Loucy (cell line): ENCODE data around the gene ADAMTSL2.
A peak's percentile ranks its signal among the peaks of the same experiment; 100 is the strongest.

Experiments used
- H2AFZ ChIP-seq: fragments of 200-600 bp; sonication (generic); 2 replicates; pipeline ENCODE4 v1.6.0; 2016; ENCODE audit warnings: antibody characterized with exemption, mild to moderate bottlenecking, low read length, moderate library complexity
- H3F3A ChIP-seq: fragments of 200-600 bp; 2 replicates; pipeline ENCODE4 v1.6.0; 2016; ENCODE audit warnings: antibody characterized with exemption, low read depth, mild to moderate bottlenecking
- H3K27me3 ChIP-seq: fragments of 200-600 bp; sonication (generic); 2 replicates; pipeline ENCODE4 v1.6.1; 2014; ENCODE audit warnings: low read length, mild to moderate bottlenecking; ENCODE audit not compliant: insufficient read depth, poor library complexity, severe bottlenecking
- H3K36me3 ChIP-seq: fragments of 200-600 bp; sonication (generic); 2 replicates; pipeline ENCODE4 v1.6.1; 2016; ENCODE audit warnings: low read length; ENCODE audit not compliant: insufficient read depth
- H3K4me1 ChIP-seq: fragments of 200-600 bp; sonication (generic); 2 replicates; pipeline ENCODE4 v1.5.1; 2014; ENCODE audit warnings: low read length, mild to moderate bottlenecking; ENCODE audit not compliant: insufficient read depth, poor library complexity, severe bottlenecking
- H3K4me2 ChIP-seq: fragments of 200-600 bp; sonication (generic); 2 replicates; pipeline ENCODE4 v1.6.0; 2014; ENCODE audit warnings: antibody characterized with exemption, low read length, low read depth, mild to moderate bottlenecking; ENCODE audit not compliant: poor library complexity, severe bottlenecking
- H3K4me3 ChIP-seq: fragments of 200-600 bp; sonication (generic); 2 replicates; pipeline ENCODE4 v1.5.1; 2014; ENCODE audit warnings: low read length, mild to moderate bottlenecking, mixed read lengths; ENCODE audit not compliant: poor library complexity, severe bottlenecking
- H3K79me2 ChIP-seq: fragments of 200-600 bp; sonication (generic); 2 replicates; pipeline ENCODE4 v1.6.1; 2014; ENCODE audit warnings: low read length; ENCODE audit not compliant: insufficient read depth
- H3K9ac ChIP-seq: fragments of 200-600 bp; sonication (generic); 2 replicates; pipeline ENCODE4 v1.6.0; 2014; ENCODE audit warnings: mild to moderate bottlenecking, low read depth, low read length, moderate library complexity; ENCODE audit not compliant: poor library complexity, severe bottlenecking
- H3K9me2 ChIP-seq: fragments of 200-600 bp; sonication (generic); replicated peaks from 2 replicates; pipeline ENCODE4 v1.6.1; 2016; ENCODE audit warnings: low read depth, low read length, mixed read lengths
- H3K9me3 ChIP-seq: fragments of 200-600 bp; sonication (generic); 2 replicates; pipeline ENCODE4 v1.6.1; 2014; ENCODE audit warnings: mild to moderate bottlenecking, antibody characterized with exemption, low read length, low read depth; ENCODE audit not compliant: insufficient read depth
- H4K20me1 ChIP-seq: fragments of 200-600 bp; sonication (generic); 2 replicates; pipeline ENCODE4 v1.6.0; 2014; ENCODE audit warnings: antibody characterized with exemption, low read length, mild to moderate bottlenecking; ENCODE audit not compliant: insufficient read depth, poor library complexity, severe bottlenecking
- EZH2phosphoT487 ChIP-seq: fragments of 200-600 bp; IDR thresholded peaks from 2 replicates; pipeline ENCODE4 v1.6.1; 2018; ENCODE audit warnings: antibody characterized with exemption, mild to moderate bottlenecking, moderate library complexity, borderline replicate concordance
- TF ChIP-seq, protein P1 (sequence below): fragments of 200-600 bp; sonication (generic); conservative IDR thresholded peaks from 2 replicates; pipeline ENCODE4 v1.5.1; 2014; ENCODE audit warnings: mild to moderate bottlenecking, antibody characterized with exemption, low read length

The ADAMTSL2 gene

DNA sequence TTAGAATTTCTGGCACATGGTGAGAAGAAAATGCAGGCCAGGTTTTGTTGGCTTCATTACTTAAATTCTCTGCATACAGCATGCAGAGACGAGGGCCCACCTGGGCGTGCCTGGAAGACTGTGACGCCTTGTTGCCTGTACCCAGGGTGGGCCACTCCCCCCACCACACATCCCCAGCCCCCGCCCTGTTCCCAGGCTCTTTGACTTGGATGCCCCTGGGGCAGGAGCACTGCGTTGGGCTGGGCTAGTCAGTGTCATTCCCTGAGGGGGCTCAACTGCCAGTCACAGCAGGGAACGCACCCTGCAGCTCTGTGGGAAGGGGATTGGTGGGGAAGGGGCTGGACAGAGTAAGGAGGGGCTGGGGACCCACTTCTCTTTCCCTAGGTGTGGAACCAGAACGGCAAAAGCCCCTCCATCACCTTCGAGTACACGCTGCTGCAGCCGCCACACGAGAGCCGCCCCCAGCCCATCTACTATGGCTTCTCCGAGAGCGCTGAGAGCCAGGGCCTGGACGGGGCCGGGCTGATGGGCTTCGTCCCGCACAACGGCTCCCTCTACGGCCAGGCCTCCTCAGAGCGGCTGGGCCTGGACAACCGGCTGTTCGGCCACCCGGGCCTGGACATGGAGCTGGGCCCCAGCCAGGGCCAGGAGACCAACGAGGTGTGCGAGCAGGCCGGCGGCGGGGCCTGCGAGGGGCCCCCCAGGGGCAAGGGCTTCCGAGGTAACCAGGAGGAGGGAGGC, 19.6 kb downstream of the ADAMTSL2 start:
- no peaks in the 10 kb centered on the region for H4K20me1 ChIP-seq
- H3K9ac ChIP-seq: no peak overlapping the region
- no peak overlapping the region for H2AFZ ChIP-seq
- no peaks in the 10 kb centered on the region for H3F3A ChIP-seq
- H3K27me3 ChIP-seq: no peaks in the 10 kb centered on the region
- H3K4me3 ChIP-seq: no peak overlapping the region
- no peaks in the 10 kb centered on the region for H3K9me3 ChIP-seq
- H3K79me2 ChIP-seq: no peaks in the 10 kb centered on the region
- H3K4me2 ChIP-seq: no peak overlapping the region
- TF ChIP-seq EZH2phosphoT487: no peak
- H3K9me2 ChIP-seq: no peaks in the 10 kb centered on the region
- H3K4me1 ChIP-seq: peaks cover 33% of the 10 kb centered on the region
- no peaks in the 10 kb centered on the region for H3K36me3 ChIP-seq

DNA sequence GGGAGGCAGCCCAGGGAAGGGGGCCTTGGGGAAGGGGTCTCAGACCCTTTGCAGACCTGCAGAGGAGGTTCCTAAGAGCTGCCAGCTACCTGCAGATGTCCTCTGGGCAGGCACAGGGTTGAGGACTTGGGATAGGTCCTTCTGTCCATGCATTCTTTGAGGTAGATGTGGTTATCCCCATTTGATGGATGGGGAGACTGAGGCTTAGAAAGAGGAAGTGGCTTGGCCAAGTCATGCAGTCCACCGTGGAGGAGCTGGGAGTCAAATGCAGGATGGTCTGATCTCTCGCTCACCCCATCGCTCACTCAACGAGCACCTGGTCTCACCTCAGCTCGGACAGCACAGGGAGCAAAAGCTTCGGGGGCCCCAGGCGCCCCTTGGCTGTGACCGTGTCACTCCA, 20.2 kb downstream of the ADAMTSL2 start:
- no peaks in the 10 kb centered on the region for H4K20me1 ChIP-seq
- H3K9me3 ChIP-seq: no peaks in the 10 kb centered on the region
- H3K36me3 ChIP-seq: no peaks in the 10 kb centered on the region
- H3K27me3 ChIP-seq: no peaks in the 10 kb centered on the region
- no peak overlapping the region for H2AFZ ChIP-seq
- H3F3A ChIP-seq: no peaks in the 10 kb centered on the region
- H3K4me3 ChIP-seq: no peak overlapping the region
- no peaks in the 10 kb centered on the region for H3K9me2 ChIP-seq
- H3K4me1 ChIP-seq: peaks cover 33% of the 10 kb centered on the region
- no peak overlapping the region for H3K9ac ChIP-seq
- TF ChIP-seq, protein P1, sequence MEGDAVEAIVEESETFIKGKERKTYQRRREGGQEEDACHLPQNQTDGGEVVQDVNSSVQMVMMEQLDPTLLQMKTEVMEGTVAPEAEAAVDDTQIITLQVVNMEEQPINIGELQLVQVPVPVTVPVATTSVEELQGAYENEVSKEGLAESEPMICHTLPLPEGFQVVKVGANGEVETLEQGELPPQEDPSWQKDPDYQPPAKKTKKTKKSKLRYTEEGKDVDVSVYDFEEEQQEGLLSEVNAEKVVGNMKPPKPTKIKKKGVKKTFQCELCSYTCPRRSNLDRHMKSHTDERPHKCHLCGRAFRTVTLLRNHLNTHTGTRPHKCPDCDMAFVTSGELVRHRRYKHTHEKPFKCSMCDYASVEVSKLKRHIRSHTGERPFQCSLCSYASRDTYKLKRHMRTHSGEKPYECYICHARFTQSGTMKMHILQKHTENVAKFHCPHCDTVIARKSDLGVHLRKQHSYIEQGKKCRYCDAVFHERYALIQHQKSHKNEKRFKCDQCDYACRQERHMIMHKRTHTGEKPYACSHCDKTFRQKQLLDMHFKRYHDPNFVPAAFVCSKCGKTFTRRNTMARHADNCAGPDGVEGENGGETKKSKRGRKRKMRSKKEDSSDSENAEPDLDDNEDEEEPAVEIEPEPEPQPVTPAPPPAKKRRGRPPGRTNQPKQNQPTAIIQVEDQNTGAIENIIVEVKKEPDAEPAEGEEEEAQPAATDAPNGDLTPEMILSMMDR: no peak
- TF ChIP-seq EZH2phosphoT487: no peak
- no peak overlapping the region for H3K4me2 ChIP-seq
- no peaks in the 10 kb centered on the region for H3K79me2 ChIP-seq

DNA sequence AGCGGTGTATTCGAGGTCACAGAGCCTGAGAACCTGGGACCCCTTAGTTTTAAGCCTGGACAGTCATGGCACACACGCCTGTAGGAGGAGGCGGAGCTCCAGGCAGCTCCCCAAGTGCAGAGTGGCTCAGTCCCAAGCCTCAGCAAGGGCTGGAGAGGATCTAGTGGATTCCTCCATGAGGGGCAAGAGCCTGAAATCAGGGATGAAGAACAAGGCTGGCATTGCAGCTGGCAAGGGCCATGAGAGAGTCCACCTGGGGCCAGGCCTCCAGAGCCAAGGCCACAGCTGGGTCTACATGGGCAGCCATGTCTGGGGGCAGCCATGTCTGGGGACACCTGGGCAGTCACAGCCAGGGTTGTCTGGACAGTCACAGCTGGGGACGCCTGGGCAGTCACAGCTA, 21.9 kb downstream of the ADAMTSL2 start:
- no peaks in the 10 kb centered on the region for H3F3A ChIP-seq
- no peak overlapping the region for H3K4me3 ChIP-seq
- no peak for TF ChIP-seq EZH2phosphoT487
- no peak overlapping the region for H3K4me2 ChIP-seq
- H3K9me3 ChIP-seq: no peaks in the 10 kb centered on the region
- no peak overlapping the region; the same call in 1 of the 2 replicates for H2AFZ ChIP-seq
- H3K9me2 ChIP-seq: no peaks in the 10 kb centered on the region
- H3K27me3 ChIP-seq: no peaks in the 10 kb centered on the region
- no peak overlapping the region for H3K9ac ChIP-seq
- no peaks in the 10 kb centered on the region for H4K20me1 ChIP-seq
- no peaks in the 10 kb centered on the region for H3K79me2 ChIP-seq
- H3K4me1 ChIP-seq: peaks cover 33% of the 10 kb centered on the region
- H3K36me3 ChIP-seq: no peaks in the 10 kb centered on the region

DNA sequence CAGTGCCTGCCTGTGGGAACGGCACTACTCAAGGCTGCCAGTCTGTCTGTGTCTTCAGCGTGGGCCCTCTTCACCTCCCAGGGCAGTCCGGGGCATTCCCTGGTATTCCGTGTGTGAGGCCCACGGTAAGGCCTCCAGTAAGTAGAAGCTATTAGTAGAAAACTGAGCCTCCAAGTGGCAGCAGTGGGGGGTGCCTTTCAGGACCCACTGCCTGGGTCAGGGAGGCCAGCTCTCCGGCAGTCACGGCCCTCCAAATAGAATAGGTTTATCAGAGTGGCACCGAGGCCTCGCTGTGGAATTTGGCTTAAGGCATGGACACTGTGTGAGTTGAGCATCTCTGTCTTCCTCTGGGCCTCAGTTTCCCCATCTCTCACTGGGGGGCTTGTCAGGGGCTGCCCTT, 23.1 kb downstream of the ADAMTSL2 start:
- H3K9ac ChIP-seq: peak overlapping the region; percentile 34
- H3K9me2 ChIP-seq: no peaks in the 10 kb centered on the region
- no peaks in the 10 kb centered on the region for H3K79me2 ChIP-seq
- H3K9me3 ChIP-seq: no peaks in the 10 kb centered on the region
- no peaks in the 10 kb centered on the region for H3F3A ChIP-seq
- H3K36me3 ChIP-seq: no peaks in the 10 kb centered on the region
- H3K27me3 ChIP-seq: no peaks in the 10 kb centered on the region
- TF ChIP-seq EZH2phosphoT487: no peak
- TF ChIP-seq, protein P1: no peak
- H2AFZ ChIP-seq: no peak overlapping the region
- H4K20me1 ChIP-seq: no peaks in the 10 kb centered on the region
- peak overlapping the region; percentile 64 for H3K4me2 ChIP-seq
- peaks cover 33% of the 10 kb centered on the region for H3K4me1 ChIP-seq
- H3K4me3 ChIP-seq: peak overlapping the region; percentile 7
